Stomach (tissue), 4 donors: ENCODE results near the gene SPAG6.

ENCODE experiments used
- POLR2A ChIP-seq, 4 donors: fragments of 450-650 bp; IDR thresholded peaks; one replicate each; pipeline ENCODE4 v1.6.1; 2016; ENCODE audit warnings: antibody characterized with exemption in 4 of 4, control low read depth in 2 of 4, mild to moderate bottlenecking in 1 of 4, moderate library complexity in 1 of 4
- POLR2AphosphoS5 ChIP-seq, 3 donors: sonication (generic); formaldehyde crosslinking; IDR thresholded peaks; one replicate each; pipeline ENCODE4 v1.6.1; 2016; ENCODE audit warnings: antibody characterized with exemption in 3 of 3

- TF ChIP-seq POLR2A (IDR thresholded peaks at IDR 0.05): no peak
- no peak for TF ChIP-seq POLR2AphosphoS5 (IDR thresholded peaks at IDR 0.05)
Observed at GRCh38 chr10:22319547-22319979, 25.7 kb upstream of the SPAG6 start.
